Measurements from ENCODE around the gene ACOT11. TPM values are rescaled to one million over a fixed set of nuclear protein-coding genes. Genes with fewer than 3 reads are reported as not detected.
"Not testable (repeated sequence)": the region's sequence is repeated elsewhere in the genome, so short reads cannot be mapped to it uniquely, and the experiment has no call there.

Gene ACOT11
- 3.9 and 6.3 TPM in 2 replicates for total RNA-seq (2014; rRNA removed; shearing (Covaris generic); ENCODE audit: low replicate concordance)

DNA sequence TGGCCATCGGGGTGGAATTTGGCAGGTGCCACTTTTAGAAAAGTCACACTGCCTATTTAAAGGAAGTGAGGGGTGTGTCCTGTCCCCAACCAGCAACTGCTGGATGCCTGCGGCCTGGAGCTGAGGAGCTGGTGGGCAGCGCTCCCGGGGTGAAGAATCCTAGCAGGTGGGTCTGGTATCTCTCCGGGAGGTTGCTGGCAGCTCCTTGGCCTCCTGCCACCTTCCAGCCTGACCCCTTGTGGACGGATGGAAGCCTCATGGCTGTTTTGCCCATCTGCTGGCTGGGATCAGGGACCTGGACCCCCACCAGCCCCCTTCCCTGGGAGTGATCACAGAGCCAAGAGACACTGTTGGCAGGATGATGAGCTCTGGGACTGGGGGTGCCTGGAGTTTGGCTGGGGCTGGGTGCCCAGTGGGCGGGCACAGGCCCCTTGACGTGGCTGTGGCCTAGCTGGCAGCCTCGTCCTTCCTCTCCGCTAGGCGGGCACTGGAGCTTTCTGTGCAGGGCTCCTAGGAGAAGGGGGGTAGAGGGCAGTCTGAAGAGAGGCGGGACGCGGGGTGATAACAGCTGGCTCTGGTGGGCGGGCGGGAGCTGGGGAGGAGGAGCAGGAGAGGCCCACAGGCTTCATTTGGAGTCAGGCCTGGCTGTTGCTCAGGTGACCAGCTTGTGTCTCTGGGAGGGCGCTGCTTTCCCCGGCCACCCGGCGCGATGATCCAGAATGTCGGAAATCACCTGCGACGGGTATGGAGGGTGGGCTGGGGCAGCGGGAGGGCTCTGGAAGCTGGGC is at the start of gene ACOT11:
Gene ACOT11 (plus strand): TSS at position 628 of the 788 bp plus-strand sequence. CDS start 82 bp downstream, at position 710.
- DNase-seq (ENCODE audit: low read depth) = peak; percentile 6
- in situ Hi-C loops (cut with HindIII; ENCODE audit: low pct_unique_long_range_greater_than_20kb, low sequenced_read_pairs) = no loop called here

DNA sequence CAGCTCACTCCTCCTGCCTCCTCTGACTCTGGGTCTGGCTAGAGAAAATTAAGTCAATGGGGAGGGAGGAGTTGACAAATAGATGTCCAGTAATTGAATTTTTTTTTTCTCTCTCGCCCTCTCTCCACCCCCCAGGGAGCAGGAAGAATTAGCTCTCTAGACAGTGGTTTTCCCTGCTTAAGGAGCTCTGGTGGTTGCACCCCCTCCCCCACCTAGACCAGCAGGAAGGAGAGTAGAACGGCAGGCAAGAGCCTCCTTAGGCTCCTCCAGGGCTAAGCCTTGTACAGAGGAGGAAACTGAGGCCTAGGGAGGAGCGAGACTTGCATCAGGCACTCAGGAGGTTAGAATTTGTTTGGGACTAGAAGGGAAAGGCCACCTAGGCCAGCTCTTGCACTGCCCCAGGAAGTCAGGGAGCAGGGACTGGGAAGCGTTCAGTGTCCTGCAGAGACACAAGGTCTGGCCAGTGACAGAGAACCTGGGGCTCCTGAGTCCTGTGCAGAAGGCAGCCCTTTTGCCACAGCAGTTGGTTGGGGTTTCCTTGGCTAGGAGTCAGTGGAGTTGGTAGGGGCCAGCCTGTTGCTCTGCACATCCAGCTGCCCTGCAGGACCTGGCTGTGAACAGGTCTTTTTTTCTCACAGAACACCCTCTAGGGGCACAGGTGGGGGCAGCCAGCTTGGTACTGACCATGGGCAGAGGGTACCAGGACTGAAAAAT is 49.5 kb upstream of the ACOT11 start:
- in situ Hi-C loops (cut with HindIII; ENCODE audit: low pct_unique_long_range_greater_than_20kb, low sequenced_read_pairs) = loop anchor here (25.0 kb wide), 1 partner anchor 211 kb away; no protein-coding TSS in a partner anchor
- no peak for DNase-seq (ENCODE audit: low read depth)

DNA sequence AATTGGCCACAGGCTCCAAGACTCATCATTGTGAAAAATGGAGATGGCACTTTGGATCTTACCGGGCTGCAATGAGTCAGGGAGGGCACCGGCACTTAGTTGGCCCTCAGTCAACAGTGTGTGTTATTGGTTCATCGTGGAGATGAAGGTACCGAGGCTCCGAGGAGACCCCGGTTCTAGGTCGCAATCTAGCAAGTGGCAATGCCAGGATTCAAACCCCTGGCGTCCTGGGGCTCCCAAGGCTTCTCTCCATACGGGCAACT is 49.0 kb upstream of the ACOT11 start:
- in situ Hi-C loops (cut with HindIII; ENCODE audit: low pct_unique_long_range_greater_than_20kb, low sequenced_read_pairs) = loop anchor here (25.0 kb wide), 1 partner anchor 212 kb away; no protein-coding TSS in a partner anchor
- no peak for DNase-seq (ENCODE audit: low read depth)

DNA sequence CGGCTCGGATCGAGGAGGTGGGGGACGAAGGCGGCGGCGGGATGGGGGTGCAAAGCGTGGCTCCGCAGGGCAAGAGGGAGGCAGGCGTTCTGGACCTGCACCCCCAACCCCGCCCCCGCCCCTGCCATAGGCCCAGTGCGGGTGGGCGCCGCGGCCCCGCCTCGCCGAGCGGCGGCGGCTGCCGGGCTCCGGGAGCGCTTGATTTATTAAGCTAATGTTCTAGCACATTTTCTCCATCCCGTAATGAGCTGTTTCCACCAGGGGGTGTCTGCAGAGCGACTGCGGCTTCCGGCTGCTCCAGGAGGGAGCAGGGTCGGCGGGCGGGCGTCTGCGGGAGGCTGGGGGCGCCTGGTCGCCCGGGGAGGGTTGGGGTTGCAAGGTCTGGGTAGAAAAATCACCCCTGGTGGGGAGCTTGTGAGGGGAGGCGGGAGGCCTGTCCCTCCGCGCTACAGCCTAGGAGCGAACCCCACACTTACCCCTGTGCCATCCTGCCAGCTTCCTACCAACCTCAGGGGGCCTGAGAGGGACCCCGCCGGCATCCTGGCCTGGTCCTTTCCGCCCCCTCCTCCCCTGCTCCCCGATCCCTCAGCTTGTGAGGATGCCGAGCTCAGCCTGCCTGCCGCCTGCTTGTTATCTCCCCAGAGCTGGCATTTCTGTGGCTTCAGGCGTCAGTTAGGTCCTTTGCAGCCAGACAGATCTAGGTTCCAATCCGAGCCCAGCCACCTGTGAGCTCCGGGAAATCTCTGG is 48.5 kb upstream of the ACOT11 start:
- in situ Hi-C loops (cut with HindIII; ENCODE audit: low pct_unique_long_range_greater_than_20kb, low sequenced_read_pairs) = loop anchor here (25.0 kb wide), 1 partner anchor 212 kb away; no protein-coding TSS in a partner anchor

DNA sequence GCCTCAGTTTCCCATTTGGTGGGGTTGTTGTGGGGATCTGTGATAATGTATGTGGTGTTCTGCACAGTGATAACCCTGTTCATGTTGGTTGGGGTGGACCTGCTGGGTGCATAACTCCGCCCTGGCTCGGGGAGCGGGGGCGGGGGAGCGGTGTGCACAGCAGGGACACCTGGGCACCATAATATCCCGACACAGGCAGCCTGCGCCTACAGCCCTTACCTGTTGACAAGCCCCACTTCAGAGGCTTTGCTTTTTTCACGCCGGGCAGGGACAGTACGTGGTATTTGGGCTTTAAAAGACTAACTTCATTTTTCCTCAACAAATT is 48.0 kb upstream of the ACOT11 start:
- no peak for DNase-seq (ENCODE audit: low read depth)
- in situ Hi-C loops (cut with HindIII; ENCODE audit: low pct_unique_long_range_greater_than_20kb, low sequenced_read_pairs) = no loop called here

More for the DNA sequence above, 48.5 kb upstream of the ACOT11 start:
- DNase-seq (ENCODE audit: low read depth) = no peak

DNA sequence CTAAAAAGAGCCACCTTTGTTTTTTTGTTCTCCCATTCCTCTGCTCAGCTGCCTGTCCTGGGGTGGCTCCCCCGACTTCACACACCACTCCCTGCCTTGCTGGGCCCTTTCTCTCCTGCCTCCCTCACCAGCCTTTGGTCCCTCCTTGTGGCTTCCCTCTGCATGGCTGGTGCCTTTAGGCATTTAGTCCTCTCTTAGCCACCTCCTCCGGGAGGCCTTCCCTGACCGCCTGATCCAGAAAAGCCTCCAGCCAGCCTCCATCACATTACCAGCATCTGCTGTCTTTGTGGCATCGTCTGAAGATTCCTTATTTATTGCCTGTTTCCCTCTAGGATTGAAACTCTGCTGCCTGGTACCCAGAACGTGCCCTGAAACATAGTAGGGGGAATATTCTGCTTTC is 46.2 kb upstream of the ACOT11 start:
- in situ Hi-C loops (cut with HindIII; ENCODE audit: low pct_unique_long_range_greater_than_20kb, low sequenced_read_pairs) = no loop called here
- DNase-seq (ENCODE audit: low read depth) = no peak

DNA sequence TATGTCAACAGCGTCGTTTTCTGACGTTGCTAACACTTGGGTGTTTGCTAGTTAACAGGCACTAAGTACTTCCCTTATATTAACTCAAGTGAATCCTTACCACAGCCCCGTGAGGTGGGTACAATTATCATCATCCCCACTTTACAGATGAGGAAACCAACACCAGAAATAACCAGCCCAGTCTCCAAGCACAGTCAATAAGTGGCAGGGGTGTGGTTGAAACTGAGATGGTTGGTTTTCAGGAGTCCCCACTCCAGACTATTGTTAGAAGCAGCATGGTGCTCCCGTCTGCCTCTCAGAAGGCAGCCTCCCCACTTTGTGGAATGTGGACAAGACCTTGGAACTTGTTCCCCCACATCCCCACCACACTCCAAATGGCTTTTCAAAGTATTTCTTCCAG is 45.7 kb upstream of the ACOT11 start:
- no peak for DNase-seq (ENCODE audit: low read depth)
- in situ Hi-C loops (cut with HindIII; ENCODE audit: low pct_unique_long_range_greater_than_20kb, low sequenced_read_pairs) = no loop called here

DNA sequence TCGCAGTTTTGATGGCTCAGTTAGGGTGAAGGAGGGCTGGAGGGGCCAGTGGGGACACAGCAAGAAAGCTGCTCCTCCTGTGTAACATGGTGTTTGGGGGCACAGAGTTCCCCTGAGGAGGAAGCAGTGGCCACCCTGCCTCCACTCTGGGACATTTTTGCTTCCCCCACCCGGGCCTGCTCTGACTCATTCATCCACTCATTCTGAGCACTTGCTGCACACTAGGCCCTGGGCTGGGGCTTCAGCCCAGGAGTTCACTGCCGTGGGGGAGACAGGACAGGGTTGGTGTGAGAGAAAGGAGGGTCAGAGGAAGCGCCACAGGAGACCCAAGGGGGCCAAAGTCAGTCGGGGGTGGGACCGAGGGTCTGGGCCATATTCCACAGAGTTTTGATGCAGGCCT is 41.4 kb upstream of the ACOT11 start:
- in situ Hi-C loops (cut with HindIII; ENCODE audit: low pct_unique_long_range_greater_than_20kb, low sequenced_read_pairs) = no loop called here
- DNase-seq (ENCODE audit: low read depth) = no peak

DNA sequence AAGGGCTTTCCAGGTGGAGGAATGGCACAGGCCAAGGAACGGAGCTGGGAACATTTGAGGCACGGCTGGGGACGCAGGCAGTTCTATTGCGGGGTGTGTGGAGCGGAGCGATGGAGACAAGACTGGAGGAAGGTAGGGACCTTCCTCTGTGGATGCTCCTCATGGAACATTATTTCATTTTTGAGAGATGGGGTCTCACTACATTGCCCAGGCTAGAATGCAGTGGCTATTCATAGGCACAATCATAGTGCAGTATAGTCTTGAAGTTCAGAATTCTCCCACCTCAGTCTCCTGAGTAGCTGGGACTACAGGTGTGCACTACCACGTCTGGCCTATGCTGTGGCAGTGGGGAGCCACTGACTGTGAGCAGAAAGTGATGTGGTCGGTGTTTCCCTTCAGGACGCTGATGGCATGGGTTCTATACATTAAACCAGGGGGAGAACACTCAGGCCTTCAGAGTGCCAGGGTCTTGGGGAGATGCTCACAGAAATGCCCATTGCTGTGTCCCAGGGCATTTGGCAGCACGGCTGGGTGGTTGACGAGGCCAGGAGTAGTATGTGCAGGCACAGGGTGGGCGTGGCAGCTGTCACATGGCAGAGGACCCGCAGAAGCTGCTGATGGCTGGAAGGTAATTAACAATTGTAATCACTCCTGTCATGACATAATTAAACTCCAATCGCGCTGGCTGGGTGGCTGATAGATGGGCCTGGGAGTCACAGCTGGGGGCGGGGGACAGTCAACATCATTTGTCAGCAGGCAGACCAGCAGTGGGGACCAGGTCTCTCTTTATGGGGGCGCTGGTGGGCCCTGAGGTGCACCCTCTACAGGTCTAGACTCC is 40.8 kb upstream of the ACOT11 start:
- DNase-seq (ENCODE audit: low read depth) = no peak
- in situ Hi-C loops (cut with HindIII; ENCODE audit: low pct_unique_long_range_greater_than_20kb, low sequenced_read_pairs) = no loop called here

DNA sequence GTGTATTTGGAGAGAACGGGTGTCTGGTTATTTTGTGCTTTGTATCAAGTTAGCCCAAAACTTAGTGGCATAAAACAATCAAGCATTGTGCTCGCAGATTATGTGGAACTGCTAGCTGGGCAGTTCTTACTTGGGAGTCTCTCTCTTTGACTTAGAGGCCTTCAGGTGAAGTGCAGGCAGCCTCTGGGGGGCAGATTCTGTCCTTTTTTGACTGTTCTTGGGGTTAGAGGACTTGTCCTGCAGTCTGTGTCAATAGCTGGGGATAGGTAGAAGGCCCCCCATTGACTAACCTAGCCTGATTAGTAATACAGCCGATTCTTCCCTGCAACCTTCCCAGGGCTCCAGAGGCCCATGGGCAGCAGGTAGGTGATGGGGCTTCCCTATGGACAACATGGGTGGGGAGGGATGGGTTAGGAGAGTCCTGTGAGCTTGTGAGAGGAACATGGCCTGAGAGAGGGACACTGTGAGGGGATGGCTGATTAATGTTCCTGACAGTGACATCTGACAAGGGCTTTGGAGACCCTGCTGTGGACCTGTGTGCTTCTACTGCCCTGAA is 37.2 kb upstream of the ACOT11 start:
- in situ Hi-C loops (cut with HindIII; ENCODE audit: low pct_unique_long_range_greater_than_20kb, low sequenced_read_pairs) = no loop called here
- DNase-seq (ENCODE audit: low read depth) = no peak

DNA sequence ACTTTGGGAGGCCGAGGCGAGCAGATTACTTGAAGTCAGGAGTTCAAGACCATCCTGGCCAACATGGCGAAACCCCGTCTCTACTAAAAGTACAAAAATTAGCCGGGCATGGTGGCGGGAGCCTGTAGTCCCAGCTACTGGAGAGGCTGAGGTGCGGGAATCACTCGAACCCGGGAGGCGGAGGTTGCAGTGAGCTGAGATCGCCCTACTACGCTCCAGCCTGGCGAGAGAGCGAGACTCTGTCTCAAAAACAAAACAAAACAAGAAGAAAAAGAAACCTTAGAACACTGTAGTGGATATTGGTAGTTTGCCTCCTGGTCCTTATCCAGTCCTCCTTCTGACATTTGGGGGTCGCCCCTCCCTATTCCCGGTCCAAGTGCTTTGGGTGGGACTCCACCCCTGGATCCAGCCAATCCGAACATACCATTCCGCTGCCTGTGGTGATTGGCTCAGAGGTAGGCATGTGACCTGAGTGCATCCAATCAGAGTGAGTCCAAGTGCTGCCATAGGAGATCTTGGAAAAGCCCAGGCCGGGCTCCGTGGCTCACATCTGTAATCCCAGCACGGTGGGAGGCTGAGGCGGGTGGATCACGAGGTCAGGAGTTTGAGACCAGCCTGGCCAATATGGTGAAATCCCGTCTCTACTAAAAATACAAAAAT is 34.0 kb upstream of the ACOT11 start:
- in situ Hi-C loops (cut with HindIII; ENCODE audit: low pct_unique_long_range_greater_than_20kb, low sequenced_read_pairs); DNase-seq (ENCODE audit: low read depth): not testable (repeated sequence)

DNA sequence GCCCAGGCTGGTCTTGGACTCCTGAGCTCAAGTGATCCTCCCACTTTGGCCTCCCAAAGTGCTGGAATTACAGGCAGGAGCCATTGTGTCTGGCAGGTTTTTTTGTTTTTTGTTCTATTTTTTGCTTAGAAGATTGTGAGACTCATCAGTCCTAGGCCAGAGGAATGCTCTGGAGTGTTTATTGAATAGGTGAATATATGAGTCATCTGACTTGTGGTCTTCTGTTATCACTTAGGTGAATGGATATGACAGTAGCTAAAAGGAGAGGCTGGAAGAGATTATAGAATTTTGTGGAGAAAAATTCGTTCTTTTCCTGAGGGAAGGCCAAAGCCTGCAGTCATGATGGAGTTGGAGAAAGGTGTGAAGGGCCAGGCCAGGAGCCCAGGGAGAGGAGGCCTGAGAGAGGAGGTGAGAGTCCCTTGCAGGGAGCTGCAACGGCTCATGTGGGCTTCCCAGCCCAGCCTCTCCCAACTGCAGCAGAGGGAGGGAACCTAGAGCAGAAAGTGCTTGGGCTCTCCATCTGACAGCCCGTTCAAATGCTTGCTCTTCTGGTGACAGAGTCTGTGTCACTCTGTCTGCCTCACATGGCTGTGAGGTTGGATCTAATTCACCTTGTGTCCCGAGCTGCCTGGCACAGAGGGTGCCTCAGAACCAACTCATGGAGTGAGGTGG is 31.6 kb upstream of the ACOT11 start:
- in situ Hi-C loops (cut with HindIII; ENCODE audit: low pct_unique_long_range_greater_than_20kb, low sequenced_read_pairs) = no loop called here
- no peak for DNase-seq (ENCODE audit: low read depth)

DNA sequence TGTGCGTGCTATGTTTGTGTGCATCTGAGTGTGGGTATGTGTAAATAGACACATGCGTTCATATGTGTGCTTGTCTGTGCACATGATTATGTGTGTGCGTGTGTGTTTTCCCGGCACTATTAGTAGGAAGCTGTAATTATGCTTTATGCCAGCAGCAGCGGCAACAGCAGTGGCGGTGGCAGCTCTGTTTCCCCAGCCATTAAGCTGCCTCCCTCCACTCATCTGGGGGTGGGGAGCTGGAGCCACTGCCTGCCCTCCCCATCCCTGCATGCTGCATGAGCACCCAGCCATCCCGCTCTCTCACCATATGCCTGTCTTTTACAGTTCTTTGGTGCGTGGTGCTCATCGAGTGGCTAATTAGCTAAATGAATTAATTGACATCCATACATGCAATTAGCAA is 30.5 kb upstream of the ACOT11 start:
- in situ Hi-C loops (cut with HindIII; ENCODE audit: low pct_unique_long_range_greater_than_20kb, low sequenced_read_pairs) = no loop called here
- DNase-seq (ENCODE audit: low read depth) = no peak

DNA sequence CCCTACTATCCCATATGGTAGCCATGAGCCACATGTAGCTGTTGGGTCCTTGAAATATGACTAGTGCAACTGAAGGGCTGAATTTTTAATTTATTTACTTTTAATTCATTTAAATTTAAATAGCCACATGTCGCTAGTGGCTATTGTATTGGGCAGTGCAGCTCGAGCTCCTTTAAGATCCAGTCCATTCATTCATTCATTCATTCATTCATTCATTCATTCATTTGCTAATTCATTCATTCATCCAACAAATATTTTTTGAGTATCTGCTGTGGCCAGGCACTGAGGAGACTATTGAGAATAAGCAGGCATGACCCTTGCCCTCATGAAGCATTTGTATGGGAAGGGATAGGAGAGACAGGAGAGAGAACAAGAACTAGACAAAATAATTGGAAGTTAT is 29.5 kb upstream of the ACOT11 start:
- no peak for DNase-seq (ENCODE audit: low read depth)
- in situ Hi-C loops (cut with HindIII; ENCODE audit: low pct_unique_long_range_greater_than_20kb, low sequenced_read_pairs) = no loop called here

DNA sequence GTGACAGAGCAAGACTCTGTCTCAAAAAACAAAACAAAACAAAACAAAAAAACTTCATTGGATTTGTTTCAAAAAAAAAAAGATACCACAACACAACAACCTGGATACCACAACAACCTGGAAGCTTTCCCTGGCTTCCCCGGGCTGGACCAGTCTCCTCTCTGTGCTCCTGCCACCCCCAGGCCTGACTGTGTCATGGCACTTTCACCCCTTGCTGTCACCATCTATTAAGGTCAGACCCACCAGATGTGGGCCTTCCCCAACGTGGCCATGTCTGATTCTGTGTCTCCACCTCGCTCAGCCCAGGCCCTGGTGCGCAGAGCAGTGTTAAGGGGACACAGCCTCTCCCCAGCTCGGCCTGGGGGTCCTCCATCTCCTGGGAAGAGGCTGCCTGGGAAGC is 28.3 kb upstream of the ACOT11 start:
- no peak for DNase-seq (ENCODE audit: low read depth)
- in situ Hi-C loops (cut with HindIII; ENCODE audit: low pct_unique_long_range_greater_than_20kb, low sequenced_read_pairs) = no loop called here

DNA sequence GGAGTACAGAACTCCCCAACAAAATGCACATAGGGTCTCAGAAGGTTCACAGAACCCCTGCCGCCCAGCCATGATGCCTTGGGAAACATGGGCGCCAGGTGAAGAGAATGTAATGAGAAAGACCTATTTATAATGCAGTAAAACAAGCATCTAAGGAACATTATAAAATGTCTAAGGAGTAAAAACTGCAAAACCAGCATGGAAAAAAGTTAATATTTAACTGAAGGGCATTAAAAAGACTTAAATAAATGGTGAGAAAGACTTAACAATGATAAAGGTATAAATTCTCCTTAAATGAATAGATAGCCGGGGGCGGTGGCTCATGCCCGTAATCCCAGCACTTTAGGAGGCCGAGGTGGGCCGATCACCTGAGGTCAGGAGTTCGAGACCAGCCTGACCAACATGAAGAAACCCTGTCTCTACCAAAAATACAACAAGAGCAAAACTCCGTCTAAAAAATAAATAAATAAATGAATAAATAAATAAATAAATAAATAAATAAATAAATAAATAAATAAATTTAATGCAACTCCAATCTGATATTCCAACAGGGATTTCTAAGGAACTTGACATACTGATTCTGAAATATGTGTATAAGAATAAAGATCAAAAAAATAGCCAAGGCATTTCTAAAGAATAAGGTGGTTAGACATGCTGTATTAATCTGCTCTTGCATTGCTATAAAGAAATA is 27.3 kb upstream of the ACOT11 start:
- no peak for DNase-seq (ENCODE audit: low read depth)
- in situ Hi-C loops (cut with HindIII; ENCODE audit: low pct_unique_long_range_greater_than_20kb, low sequenced_read_pairs) = no loop called here

DNA sequence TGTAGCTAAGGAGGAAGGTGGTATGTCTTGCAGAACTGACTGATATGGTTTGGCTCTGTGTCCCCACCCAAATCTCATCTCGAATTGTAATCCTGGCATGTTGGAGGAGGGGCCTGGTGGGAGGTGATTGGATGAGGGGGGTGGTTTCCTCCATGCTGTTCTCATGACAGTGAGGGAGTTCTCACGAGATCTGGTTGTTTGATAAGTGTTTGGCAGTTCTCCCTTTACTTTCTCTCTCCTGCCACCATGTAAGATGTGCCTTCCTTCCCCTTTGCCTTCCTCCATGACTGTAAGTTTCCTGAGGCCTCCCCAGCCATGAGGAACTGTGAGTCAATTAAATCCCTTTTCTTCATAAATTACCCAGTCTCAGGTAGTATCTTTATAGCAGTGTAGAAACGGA is 21.5 kb upstream of the ACOT11 start:
- DNase-seq (ENCODE audit: low read depth); in situ Hi-C loops (cut with HindIII; ENCODE audit: low pct_unique_long_range_greater_than_20kb, low sequenced_read_pairs): not testable (repeated sequence)

Data from Caki2 (cell line).